Fibroblast of lung (primary cell): ENCODE results near the gene TNS1. TPM values are rescaled to one million over a fixed set of nuclear protein-coding genes. Genes with fewer than 3 reads are reported as not detected.

Experiments used
- DNase-seq, 2 donors: peaks; one replicate each; pipeline versions ENCODE4 v3.0.0 to v3.0.0-alpha.2; 2010; ENCODE audit warnings: low read depth in 2 of 2
- H2AFZ ChIP-seq: 2 replicates; pipeline ENCODE4 v1.5.1; 2012; ENCODE audit warnings: low read length, control low read depth, inconsistent platforms
- H3K27ac ChIP-seq: 2 replicates; pipeline ENCODE4 v1.5.1; 2011; ENCODE audit warnings: low read length, control low read depth; ENCODE audit not compliant: insufficient read depth
- H3K27me3 ChIP-seq: 2 replicates; pipeline ENCODE4 v1.5.1; 2011; ENCODE audit warnings: mild to moderate bottlenecking, low read length; ENCODE audit not compliant: control insufficient read depth, insufficient read depth
- H3K36me3 ChIP-seq: 2 replicates; pipeline ENCODE4 v1.5.1; 2011; ENCODE audit warnings: low read length; ENCODE audit not compliant: control insufficient read depth, insufficient read depth
- H3K4me1 ChIP-seq: 2 replicates; pipeline ENCODE4 v1.5.1; 2011; ENCODE audit warnings: low read length; ENCODE audit not compliant: control insufficient read depth, insufficient read depth; ENCODE audit errors: extremely low read depth
- H3K4me2 ChIP-seq: 2 replicates; pipeline ENCODE4 v1.5.1; 2011; ENCODE audit warnings: low read length, control low read depth; ENCODE audit not compliant: insufficient read depth; ENCODE audit errors: extremely low read depth
- H3K4me3 ChIP-seq, 4 experiments: fragments of 200-600 bp in 1 of 4; sonication (generic) in 1 of 4; replicated peaks in 1 of 4; 2 replicates each; pipeline ENCODE4 v1.5.1; 2011 to 2016; ENCODE audit warnings: low read length in 4 of 4, low read depth in 3 of 4, mild to moderate bottlenecking in 3 of 4, control low read depth in 2 of 4, inconsistent platforms in 1 of 4, mixed read lengths in 1 of 4; ENCODE audit not compliant: insufficient read depth in 1 of 4; ENCODE audit errors: control extremely low read depth in 1 of 4
- H3K79me2 ChIP-seq: 2 replicates; pipeline ENCODE4 v1.5.1; 2012; ENCODE audit warnings: mild to moderate bottlenecking, low read length, inconsistent platforms; ENCODE audit not compliant: control insufficient read depth, insufficient read depth
- H3K9ac ChIP-seq: 2 replicates; pipeline ENCODE4 v1.5.1; 2011; ENCODE audit warnings: mild to moderate bottlenecking, low read length, control low read depth; ENCODE audit not compliant: insufficient read depth
- H3K9me3 ChIP-seq: 2 replicates; pipeline ENCODE4 v1.5.1; 2012; ENCODE audit warnings: low read depth, low read length; ENCODE audit not compliant: control insufficient read depth, insufficient read depth
- H4K20me1 ChIP-seq: 2 replicates; pipeline ENCODE4 v1.5.1; 2011; ENCODE audit warnings: low read length; ENCODE audit not compliant: control insufficient read depth, insufficient read depth; ENCODE audit errors: extremely low read depth
- EZH2 ChIP-seq: IDR thresholded peaks from 2 replicates; pipeline ENCODE4 v1.5.1; 2012; ENCODE audit warnings: low read length, control low read depth, mild to moderate bottlenecking; ENCODE audit errors: missing control alignments
- polyA plus RNA-seq, 2 donors: library from polyadenylated mRNA; depleted of rRNA in 1 of 2; stranded (reverse) in 1 of 2; unstranded in 1 of 2; fragments of >200 nt; gene quantifications; 2 replicates each; pipeline ENCODE4 v1.2.1, GENCODE V29; 2011 to 2012; ENCODE audit warnings: missing spikeins in 1 of 2
- total RNA-seq: library from RNA; depleted of rRNA; stranded (reverse); fragments of >200 nt; gene quantifications from 2 replicates; pipeline ENCODE4 v1.2.1, GENCODE V29; 2014
- TF ChIP-seq, protein P1 (sequence below), 2 donors: IDR thresholded peaks in 1 of 2; conservative IDR thresholded peaks in 1 of 2; 1 replicate in 1 of 2; 2 replicates in 1 of 2; pipeline ENCODE4 v1.5.1; 2011 to 2012; ENCODE audit warnings: low read length in 2 of 2, control low read depth in 1 of 2, inconsistent platforms in 1 of 2, low read depth in 1 of 2, mild to moderate bottlenecking in 1 of 2

The TNS1 gene
- total and polyA plus RNA-seq, 2 donors (not counting 1 experiment from before 2014, with no cell fraction given): 44.4 to 47.1 TPM

DNA sequence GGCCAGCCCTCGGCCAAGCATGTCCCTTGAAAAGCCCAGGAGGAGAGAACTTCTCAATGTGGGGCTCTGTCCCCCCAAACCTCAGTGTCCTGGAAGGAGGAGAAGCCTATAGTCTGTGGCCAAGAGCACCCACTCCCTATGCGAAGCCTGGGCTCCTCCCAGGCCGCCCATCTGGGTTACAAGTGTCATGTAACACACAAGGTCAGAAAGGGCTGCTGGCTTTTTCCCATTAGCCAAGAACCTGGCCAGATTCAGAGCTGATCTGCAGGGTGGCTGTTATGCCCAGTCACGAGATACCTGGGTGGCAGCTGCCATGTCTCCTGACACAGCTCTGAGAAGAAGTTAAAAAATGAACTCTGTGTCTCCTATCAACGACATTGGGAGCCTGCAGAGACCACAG, 170.7 kb downstream of the TNS1 start:
- TF ChIP-seq, protein P1, sequence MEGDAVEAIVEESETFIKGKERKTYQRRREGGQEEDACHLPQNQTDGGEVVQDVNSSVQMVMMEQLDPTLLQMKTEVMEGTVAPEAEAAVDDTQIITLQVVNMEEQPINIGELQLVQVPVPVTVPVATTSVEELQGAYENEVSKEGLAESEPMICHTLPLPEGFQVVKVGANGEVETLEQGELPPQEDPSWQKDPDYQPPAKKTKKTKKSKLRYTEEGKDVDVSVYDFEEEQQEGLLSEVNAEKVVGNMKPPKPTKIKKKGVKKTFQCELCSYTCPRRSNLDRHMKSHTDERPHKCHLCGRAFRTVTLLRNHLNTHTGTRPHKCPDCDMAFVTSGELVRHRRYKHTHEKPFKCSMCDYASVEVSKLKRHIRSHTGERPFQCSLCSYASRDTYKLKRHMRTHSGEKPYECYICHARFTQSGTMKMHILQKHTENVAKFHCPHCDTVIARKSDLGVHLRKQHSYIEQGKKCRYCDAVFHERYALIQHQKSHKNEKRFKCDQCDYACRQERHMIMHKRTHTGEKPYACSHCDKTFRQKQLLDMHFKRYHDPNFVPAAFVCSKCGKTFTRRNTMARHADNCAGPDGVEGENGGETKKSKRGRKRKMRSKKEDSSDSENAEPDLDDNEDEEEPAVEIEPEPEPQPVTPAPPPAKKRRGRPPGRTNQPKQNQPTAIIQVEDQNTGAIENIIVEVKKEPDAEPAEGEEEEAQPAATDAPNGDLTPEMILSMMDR (conservative IDR thresholded peaks at IDR 0.05 in 1 of 2, IDR thresholded peaks at IDR 0.05 in 1 of 2; ENCODE audit: low read depth in 1 of 2, low read length in 2 of 2): no peak
- TF ChIP-seq EZH2: no peak
- no peak overlapping the region for H3K4me2 ChIP-seq
- no peak overlapping the region for H3K9ac ChIP-seq
- H3K4me1 ChIP-seq: peaks cover 21% of the 10 kb centered on the region
- no peaks in the 10 kb centered on the region for H4K20me1 ChIP-seq
- no peak overlapping the region for H3K27ac ChIP-seq
- H3K36me3 ChIP-seq: peaks cover 21% of the 10 kb centered on the region
- no peak for DNase-seq
- H3K27me3 ChIP-seq: no peaks in the 10 kb centered on the region
- no peak overlapping the region for H2AFZ ChIP-seq
- no peaks in the 10 kb centered on the region for H3K79me2 ChIP-seq
- H3K9me3 ChIP-seq: no peaks in the 10 kb centered on the region
- H3K4me3 ChIP-seq: no peak overlapping the region

DNA sequence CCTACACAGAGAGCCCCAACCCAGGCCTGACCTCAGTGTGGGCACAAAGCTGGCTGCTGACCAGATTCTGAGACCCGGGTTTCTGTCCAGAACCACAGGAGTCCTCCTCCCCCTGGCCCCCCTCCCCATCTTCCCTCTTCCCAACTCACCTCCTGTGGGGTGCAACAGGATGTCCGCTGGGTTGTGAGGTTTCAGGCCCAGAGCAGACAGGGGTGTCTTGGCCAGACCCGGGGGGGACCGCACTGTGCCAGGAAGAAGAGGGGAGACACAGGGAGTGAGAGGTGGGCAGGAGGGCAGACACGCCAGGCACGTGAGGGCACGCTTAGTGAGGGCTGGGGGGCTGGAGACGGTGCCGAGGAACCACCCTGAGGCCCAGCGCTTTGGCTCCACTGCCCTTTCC, 171.5 kb downstream of the TNS1 start:
- H3K36me3 ChIP-seq: peaks cover 21% of the 10 kb centered on the region
- H3K27ac ChIP-seq: no peak overlapping the region
- no peak overlapping the region for H3K4me3 ChIP-seq
- DNase-seq: no peak
- no peaks in the 10 kb centered on the region for H3K79me2 ChIP-seq
- H2AFZ ChIP-seq: no peak overlapping the region
- no peaks in the 10 kb centered on the region for H4K20me1 ChIP-seq
- H3K9me3 ChIP-seq: no peaks in the 10 kb centered on the region
- H3K4me1 ChIP-seq: peaks cover 15% of the 10 kb centered on the region
- TF ChIP-seq EZH2: no peak
- TF ChIP-seq, protein P1 (conservative IDR thresholded peaks at IDR 0.05 in 1 of 2, IDR thresholded peaks at IDR 0.05 in 1 of 2; ENCODE audit: low read depth in 1 of 2, low read length in 2 of 2): no peak
- H3K27me3 ChIP-seq: no peaks in the 10 kb centered on the region
- no peak overlapping the region for H3K9ac ChIP-seq
- no peak overlapping the region for H3K4me2 ChIP-seq

DNA sequence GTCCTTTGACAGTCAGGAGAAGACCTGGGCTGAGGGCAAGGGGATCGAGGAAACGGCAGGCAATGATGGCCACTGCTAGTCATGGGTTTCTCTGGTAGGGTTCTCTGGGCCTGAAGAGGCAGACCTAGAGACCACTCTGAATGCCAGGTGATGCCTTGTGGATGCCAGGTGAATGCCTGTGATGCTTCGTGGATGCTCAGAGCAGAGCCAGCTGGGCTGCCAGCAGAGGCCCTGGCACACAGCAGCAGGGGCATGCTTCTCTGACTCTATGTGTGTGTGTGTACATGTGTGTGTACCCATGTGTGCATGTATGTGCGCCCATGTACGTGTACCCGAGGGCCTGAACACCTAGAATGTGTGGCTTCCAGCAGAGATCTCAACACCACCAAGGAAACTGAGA, 172.0 kb downstream of the TNS1 start:
- TF ChIP-seq, protein P1 (conservative IDR thresholded peaks at IDR 0.05 in 1 of 2, IDR thresholded peaks at IDR 0.05 in 1 of 2; ENCODE audit: low read depth in 1 of 2, low read length in 2 of 2): no peak
- TF ChIP-seq EZH2: no peak
- H4K20me1 ChIP-seq: no peaks in the 10 kb centered on the region
- no peak overlapping the region for H3K9ac ChIP-seq
- no peak overlapping the region for H2AFZ ChIP-seq
- no peaks in the 10 kb centered on the region for H3K9me3 ChIP-seq
- no peak overlapping the region for H3K4me2 ChIP-seq
- no peak for DNase-seq
- H3K27me3 ChIP-seq: no peaks in the 10 kb centered on the region
- H3K4me1 ChIP-seq: peaks cover 10% of the 10 kb centered on the region
- H3K27ac ChIP-seq: no peak overlapping the region
- no peak overlapping the region for H3K4me3 ChIP-seq
- peaks cover 18% of the 10 kb centered on the region for H3K36me3 ChIP-seq
- no peaks in the 10 kb centered on the region for H3K79me2 ChIP-seq
